GM12801 (cell line): ENCODE data around the gene CPZ.

Source experiments
- TF ChIP-seq, protein P1 (sequence below): IDR thresholded peaks from one replicate; pipeline ENCODE4 v1.5.1; 2011; ENCODE audit warnings: control low read depth; ENCODE audit not compliant: insufficient read length; ENCODE audit errors: extremely low read depth

Gene CPZ

DNA sequence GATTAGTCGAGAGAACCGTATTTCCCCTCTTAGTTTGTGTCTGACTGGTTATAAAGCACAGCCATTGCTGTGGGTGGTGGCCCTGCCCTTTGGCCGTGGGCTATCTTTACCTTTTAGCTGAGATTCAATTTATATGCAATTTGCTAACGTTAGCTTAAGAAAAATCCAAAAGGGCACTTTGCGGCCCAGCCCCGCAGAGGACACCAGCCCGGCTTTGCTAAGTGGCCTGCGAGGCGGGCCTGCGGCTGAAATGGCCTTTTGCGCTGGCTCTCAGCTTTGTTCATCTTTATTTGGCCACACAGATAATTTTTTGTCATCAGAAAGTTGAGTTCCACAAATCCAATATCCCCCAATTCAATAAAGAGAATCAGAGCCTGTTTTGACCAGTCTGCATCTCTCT is 48.3 kb downstream of the CPZ start:
- TF ChIP-seq, protein P1, sequence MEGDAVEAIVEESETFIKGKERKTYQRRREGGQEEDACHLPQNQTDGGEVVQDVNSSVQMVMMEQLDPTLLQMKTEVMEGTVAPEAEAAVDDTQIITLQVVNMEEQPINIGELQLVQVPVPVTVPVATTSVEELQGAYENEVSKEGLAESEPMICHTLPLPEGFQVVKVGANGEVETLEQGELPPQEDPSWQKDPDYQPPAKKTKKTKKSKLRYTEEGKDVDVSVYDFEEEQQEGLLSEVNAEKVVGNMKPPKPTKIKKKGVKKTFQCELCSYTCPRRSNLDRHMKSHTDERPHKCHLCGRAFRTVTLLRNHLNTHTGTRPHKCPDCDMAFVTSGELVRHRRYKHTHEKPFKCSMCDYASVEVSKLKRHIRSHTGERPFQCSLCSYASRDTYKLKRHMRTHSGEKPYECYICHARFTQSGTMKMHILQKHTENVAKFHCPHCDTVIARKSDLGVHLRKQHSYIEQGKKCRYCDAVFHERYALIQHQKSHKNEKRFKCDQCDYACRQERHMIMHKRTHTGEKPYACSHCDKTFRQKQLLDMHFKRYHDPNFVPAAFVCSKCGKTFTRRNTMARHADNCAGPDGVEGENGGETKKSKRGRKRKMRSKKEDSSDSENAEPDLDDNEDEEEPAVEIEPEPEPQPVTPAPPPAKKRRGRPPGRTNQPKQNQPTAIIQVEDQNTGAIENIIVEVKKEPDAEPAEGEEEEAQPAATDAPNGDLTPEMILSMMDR, result no peak

DNA sequence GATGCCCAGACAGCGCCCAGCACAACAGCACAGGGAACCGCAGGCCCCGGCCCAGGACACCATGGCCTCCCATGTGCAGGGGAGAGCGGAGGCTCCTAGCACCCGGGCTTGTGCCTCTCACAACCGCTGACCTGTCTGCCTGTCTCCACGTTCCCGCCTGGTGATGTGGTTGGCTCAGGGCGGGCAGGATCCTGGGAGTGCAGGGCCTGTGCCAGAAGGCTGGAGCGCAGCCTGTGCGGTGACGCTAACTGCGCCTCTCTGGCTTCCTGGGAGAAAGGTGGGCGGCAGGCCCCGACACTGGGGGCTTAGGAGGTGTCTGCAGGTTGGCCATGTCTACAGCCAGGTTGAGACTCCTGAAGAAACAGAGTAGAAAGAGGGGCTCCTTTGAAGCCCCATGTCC is 48.7 kb downstream of the CPZ start:
- TF ChIP-seq, protein P1, result no peak

DNA sequence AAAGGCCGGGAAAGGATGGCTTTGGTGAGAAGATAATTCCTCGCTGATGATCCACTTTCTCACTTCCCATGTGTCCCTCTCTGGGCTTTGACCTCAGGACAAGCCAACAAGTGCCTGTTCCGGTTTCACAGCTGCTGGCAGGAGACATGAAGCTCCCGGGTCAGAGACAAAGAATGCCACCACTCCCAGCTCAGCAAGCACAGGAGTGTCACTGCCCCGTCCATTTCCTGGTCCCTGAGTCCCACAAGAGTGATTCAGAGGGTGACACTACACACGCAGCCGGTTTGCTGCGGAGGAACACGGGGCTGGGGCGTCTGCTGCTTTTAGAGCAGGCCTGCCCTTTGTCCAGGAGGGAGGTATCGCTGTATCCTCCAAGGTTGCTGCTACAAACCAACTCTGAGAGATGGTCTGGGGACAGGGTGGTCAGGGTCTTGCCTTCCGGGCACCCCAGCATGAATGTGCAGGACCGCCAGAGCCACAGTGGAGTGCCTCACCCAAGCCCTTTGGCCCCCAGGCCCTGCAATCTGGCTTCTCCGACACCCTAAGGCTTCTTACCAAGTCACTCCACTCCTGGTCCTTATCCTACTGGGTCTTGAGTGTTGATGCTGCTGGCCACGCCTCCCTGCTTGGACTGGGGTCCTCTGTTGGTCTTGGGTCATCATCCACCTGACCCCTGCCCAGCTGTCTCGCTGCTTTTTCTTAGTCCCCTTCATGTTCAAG is 49.5 kb downstream of the CPZ start:
- TF ChIP-seq, protein P1, result no peak

GRCh38 chr4:8642651-8643321 is 50.2 kb downstream of the CPZ start:
- TF ChIP-seq, protein P1, result no peak

DNA sequence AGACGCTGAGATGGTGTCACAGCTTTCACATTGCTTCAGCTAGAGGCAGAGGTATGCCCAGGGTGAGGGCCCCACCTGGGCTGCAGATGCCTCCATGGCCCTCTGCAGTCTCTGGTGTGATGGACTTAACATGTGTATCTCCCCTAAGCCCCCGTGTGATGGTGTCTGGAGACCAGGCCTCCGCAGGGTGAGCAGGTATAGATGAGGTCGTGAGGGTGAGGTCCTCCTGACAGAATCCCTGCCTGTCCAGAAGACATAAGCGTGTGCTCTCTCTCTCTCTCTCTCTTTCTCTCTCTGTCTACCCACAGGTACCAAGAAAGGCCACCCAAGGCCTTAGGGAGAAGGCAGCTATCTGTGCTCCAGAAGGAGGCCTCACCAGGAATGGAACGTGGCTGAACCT is 50.9 kb downstream of the CPZ start:
- TF ChIP-seq, protein P1, result no peak

- TF ChIP-seq, protein P1, result no peak
Measured at GRCh38 chr4:8643986-8644385, 51.4 kb downstream of the CPZ start.

- TF ChIP-seq, protein P1, result no peak
Measured at GRCh38 chr4:8644461-8644891, 51.9 kb downstream of the CPZ start.
